HepG2 (cell line): ENCODE data around the gene MED22. TPM values are rescaled to one million over a fixed set of nuclear protein-coding genes. Genes with fewer than 3 reads are reported as not detected.
A peak's percentile ranks its signal among the peaks of the same experiment; 100 is the strongest.

ENCODE experiments used
- AFF4 ChIP-seq: sonication (generic); formaldehyde crosslinking; IDR thresholded peaks from 2 replicates; pipeline ENCODE4 v1.4.0; 2020; ENCODE audit warnings: missing genetic modification reagents
- CBFB ChIP-seq: sonication (generic); formaldehyde crosslinking; IDR thresholded peaks from 2 replicates; pipeline ENCODE4 v1.4.0; 2020; ENCODE audit warnings: missing genetic modification reagents
- HNF1A ChIP-seq, 2 experiments: sonication (generic) in 1 of 2; formaldehyde crosslinking in 1 of 2; IDR thresholded peaks; 2 replicates each; pipeline versions ENCODE4 v1.4.0 to v1.6.1; 2016 to 2020; ENCODE audit warnings: borderline replicate concordance in 1 of 2, low read depth in 1 of 2, mild to moderate bottlenecking in 1 of 2, missing genetic modification reagents in 1 of 2
- RXRB ChIP-seq: IDR thresholded peaks from 2 replicates; pipeline ENCODE4 v1.6.1; 2016; ENCODE audit warnings: borderline replicate concordance, missing genetic modification reagents, missing compliant biosample characterization
- SAP130 ChIP-seq: IDR thresholded peaks from 2 replicates; pipeline ENCODE4 v1.6.1; 2016; ENCODE audit warnings: low read depth
- ZMYM3 ChIP-seq: sonication (generic); formaldehyde crosslinking; IDR thresholded peaks from 2 replicates; pipeline ENCODE4 v1.5.1; 2020; ENCODE audit warnings: mild to moderate bottlenecking, missing genetic modification reagents
- ZSCAN12 ChIP-seq: sonication (generic); formaldehyde crosslinking; IDR thresholded peaks from 2 replicates; pipeline ENCODE4 v1.9.0; 2021; ENCODE audit warnings: mild to moderate bottlenecking, missing genetic modification reagents
- polyA plus RNA-seq, 8 experiments: library from polyadenylated mRNA; depleted of rRNA in 3 of 8; stranded (reverse) in 7 of 8; unstranded in 1 of 8; fragments of >200 nt; fragmentation: Illumina TruSeq in 4 of 8; extraction: Trizol in 4 of 8; gene quantifications; 2 replicates each; pipeline versions ENCODE4 v1.2.1 to v1.2.3, GENCODE V29; 2011 to 2016; ENCODE audit warnings: low read depth in 4 of 8, missing spikeins in 1 of 8, mixed read lengths in 1 of 8; ENCODE audit not compliant: insufficient read depth in 1 of 8
- total RNA-seq, 5 experiments: library from RNA; depleted of rRNA; stranded (reverse); fragments of >200 nt; fragmentation: Illumina TruSeq; extraction: Trizol; gene quantifications; 2 replicates each; pipeline ENCODE4 v1.2.3, GENCODE V29; 2016; ENCODE audit warnings: low read depth in 1 of 5
- TF ChIP-seq, protein P1 (sequence below): sonication (generic); formaldehyde crosslinking; conservative IDR thresholded peaks from 2 replicates; pipeline ENCODE4 v1.4.0; 2020; ENCODE audit warnings: mild to moderate bottlenecking, missing genetic modification reagents, moderate library complexity
- TF ChIP-seq, protein P2 (sequence below): sonication (generic); formaldehyde crosslinking; IDR thresholded peaks from 2 replicates; pipeline ENCODE4 v1.4.0; 2020; ENCODE audit warnings: missing genetic modification reagents
- TF ChIP-seq, protein P3 (sequence below): sonication (generic); formaldehyde crosslinking; IDR thresholded peaks from 2 replicates; pipeline ENCODE4 v1.8.0; 2022; ENCODE audit warnings: mild to moderate bottlenecking, missing genetic modification reagents, borderline replicate concordance

Gene MED22
- total and polyA plus RNA-seq, 2 of the 13 experiments (the other 11 are each of a cell fraction or from before 2014, with no cell fraction given), result 15.8 to 22.1 TPM

GRCh38 chr9:133360400-133361393 lies 12.8 kb upstream of the MED22 start (continued):
- TF ChIP-seq, protein P1, sequence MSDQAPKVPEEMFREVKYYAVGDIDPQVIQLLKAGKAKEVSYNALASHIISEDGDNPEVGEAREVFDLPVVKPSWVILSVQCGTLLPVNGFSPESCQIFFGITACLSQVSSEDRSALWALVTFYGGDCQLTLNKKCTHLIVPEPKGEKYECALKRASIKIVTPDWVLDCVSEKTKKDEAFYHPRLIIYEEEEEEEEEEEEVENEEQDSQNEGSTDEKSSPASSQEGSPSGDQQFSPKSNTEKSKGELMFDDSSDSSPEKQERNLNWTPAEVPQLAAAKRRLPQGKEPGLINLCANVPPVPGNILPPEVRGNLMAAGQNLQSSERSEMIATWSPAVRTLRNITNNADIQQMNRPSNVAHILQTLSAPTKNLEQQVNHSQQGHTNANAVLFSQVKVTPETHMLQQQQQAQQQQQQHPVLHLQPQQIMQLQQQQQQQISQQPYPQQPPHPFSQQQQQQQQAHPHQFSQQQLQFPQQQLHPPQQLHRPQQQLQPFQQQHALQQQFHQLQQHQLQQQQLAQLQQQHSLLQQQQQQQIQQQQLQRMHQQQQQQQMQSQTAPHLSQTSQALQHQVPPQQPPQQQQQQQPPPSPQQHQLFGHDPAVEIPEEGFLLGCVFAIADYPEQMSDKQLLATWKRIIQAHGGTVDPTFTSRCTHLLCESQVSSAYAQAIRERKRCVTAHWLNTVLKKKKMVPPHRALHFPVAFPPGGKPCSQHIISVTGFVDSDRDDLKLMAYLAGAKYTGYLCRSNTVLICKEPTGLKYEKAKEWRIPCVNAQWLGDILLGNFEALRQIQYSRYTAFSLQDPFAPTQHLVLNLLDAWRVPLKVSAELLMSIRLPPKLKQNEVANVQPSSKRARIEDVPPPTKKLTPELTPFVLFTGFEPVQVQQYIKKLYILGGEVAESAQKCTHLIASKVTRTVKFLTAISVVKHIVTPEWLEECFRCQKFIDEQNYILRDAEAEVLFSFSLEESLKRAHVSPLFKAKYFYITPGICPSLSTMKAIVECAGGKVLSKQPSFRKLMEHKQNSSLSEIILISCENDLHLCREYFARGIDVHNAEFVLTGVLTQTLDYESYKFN (CRISPR knock-in tag), result peak; percentile 35; the same call in 1 of the 2 replicates
- TF ChIP-seq RXRB (CRISPR knock-in tag) (peak; percentile 33; the same call in 1 of the 2 replicates), ZMYM3 (CRISPR knock-in tag) (no peak), CBFB (CRISPR knock-in tag) (no peak), ZSCAN12 (CRISPR knock-in tag) (no peak), SAP130 (CRISPR knock-in tag) (0 out of 2 replicates have a peak, but pooled peaks have one; percentile 15), HNF1A (IDR thresholded peaks at IDR 0.05; ENCODE audit: low read depth) (no peak), HNF1A (CRISPR knock-in tag; IDR thresholded peaks at IDR 0.05; ENCODE audit: borderline replicate concordance) (0 out of 2 replicates have a peak, but pooled peaks have one; percentile 24), AFF4 (CRISPR knock-in tag) (0 out of 2 replicates have a peak, but pooled peaks have one; percentile 37)
- TF ChIP-seq, protein P2, sequence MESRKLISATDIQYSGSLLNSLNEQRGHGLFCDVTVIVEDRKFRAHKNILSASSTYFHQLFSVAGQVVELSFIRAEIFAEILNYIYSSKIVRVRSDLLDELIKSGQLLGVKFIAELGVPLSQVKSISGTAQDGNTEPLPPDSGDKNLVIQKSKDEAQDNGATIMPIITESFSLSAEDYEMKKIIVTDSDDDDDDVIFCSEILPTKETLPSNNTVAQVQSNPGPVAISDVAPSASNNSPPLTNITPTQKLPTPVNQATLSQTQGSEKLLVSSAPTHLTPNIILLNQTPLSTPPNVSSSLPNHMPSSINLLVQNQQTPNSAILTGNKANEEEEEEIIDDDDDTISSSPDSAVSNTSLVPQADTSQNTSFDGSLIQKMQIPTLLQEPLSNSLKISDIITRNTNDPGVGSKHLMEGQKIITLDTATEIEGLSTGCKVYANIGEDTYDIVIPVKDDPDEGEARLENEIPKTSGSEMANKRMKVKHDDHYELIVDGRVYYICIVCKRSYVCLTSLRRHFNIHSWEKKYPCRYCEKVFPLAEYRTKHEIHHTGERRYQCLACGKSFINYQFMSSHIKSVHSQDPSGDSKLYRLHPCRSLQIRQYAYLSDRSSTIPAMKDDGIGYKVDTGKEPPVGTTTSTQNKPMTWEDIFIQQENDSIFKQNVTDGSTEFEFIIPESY (CRISPR knock-in tag), result peak; percentile 74; the same call in 1 of the 2 replicates
- TF ChIP-seq, protein P3, sequence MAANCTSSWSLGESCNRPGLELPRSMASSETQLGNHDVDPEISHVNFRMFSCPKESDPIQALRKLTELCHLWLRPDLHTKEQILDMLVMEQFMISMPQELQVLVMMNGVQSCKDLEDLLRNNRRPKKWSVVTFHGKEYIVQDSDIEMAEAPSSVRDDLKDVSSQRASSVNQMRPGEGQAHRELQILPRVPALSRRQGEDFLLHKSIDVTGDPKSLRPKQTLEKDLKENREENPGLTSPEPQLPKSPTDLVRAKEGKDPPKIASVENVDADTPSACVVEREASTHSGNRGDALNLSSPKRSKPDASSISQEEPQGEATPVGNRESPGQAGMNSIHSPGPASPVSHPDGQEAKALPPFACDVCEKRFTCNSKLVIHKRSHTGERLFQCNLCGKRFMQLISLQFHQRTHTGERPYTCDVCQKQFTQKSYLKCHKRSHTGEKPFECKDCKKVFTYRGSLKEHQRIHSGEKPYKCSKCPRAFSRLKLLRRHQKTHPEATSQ, result 0 out of 2 replicates have a peak, but pooled peaks have one; percentile 16
